ENCODE results near the gene CPB2. TPM values are rescaled to one million over a fixed set of nuclear protein-coding genes. Genes with fewer than 3 reads are reported as not detected.

The CPB2 gene
- total RNA-seq, 1 donor: not detected

GRCh38 chr13:46149272-46150133 is 44.7 kb upstream of the CPB2 start:
- H3K27ac ChIP-seq (ENCODE audit: low read depth, low read length): no peak overlapping the region
- no peaks in the 10 kb centered on the region for H4K20me1 ChIP-seq (ENCODE audit: insufficient read depth, low read length)
- DNase-seq (ENCODE audit: insufficient read length, low spot score, missing footprints): no peak
- H3K36me3 ChIP-seq (ENCODE audit: insufficient read depth, low read length): no peaks in the 10 kb centered on the region
- no peaks in the 10 kb centered on the region for H3K9me3 ChIP-seq (ENCODE audit: low read depth, low read length)
- H3K4me1 ChIP-seq (ENCODE audit: insufficient read depth, low read length): no peaks in the 10 kb centered on the region
- H3K79me2 ChIP-seq (ENCODE audit: insufficient read depth, low read length): no peaks in the 10 kb centered on the region
- H2AFZ ChIP-seq (ENCODE audit: low read length): no peak overlapping the region
- no peak for TF ChIP-seq CTCF (IDR thresholded peaks at IDR 0.05; ENCODE audit: extremely low read depth, low read depth, low read length)
- H3K4me2 ChIP-seq (ENCODE audit: insufficient read depth, low read length): no peak overlapping the region
- H3K27me3 ChIP-seq (ENCODE audit: insufficient read depth, low read length): peaks cover 26% of the 10 kb centered on the region
- H3K4me3 ChIP-seq (ENCODE audit: insufficient read depth, low read length): no peak overlapping the region

- Histone ChIP-seq H3K9me3 (ENCODE audit: low read depth, low read length) (no peaks in the 10 kb centered on the region), H4K20me1 (ENCODE audit: insufficient read depth, low read length) (no peaks in the 10 kb centered on the region), H3K4me2 (ENCODE audit: insufficient read depth, low read length) (no peak overlapping the region), H3K4me1 (ENCODE audit: insufficient read depth, low read length) (no peaks in the 10 kb centered on the region), H3K79me2 (ENCODE audit: insufficient read depth, low read length) (no peaks in the 10 kb centered on the region), H2AFZ (ENCODE audit: low read length) (no peak overlapping the region), H3K36me3 (ENCODE audit: insufficient read depth, low read length) (no peaks in the 10 kb centered on the region), H3K27me3 (ENCODE audit: insufficient read depth, low read length) (peaks cover 32% of the 10 kb centered on the region), H3K4me3 (ENCODE audit: insufficient read depth, low read length) (no peak overlapping the region), H3K27ac (ENCODE audit: low read depth, low read length) (no peak overlapping the region)
- peak; percentile 43 for TF ChIP-seq CTCF (IDR thresholded peaks at IDR 0.05; ENCODE audit: extremely low read depth, low read depth, low read length)
- no peak for DNase-seq (ENCODE audit: insufficient read length, low spot score, missing footprints)
Observed at GRCh38 chr13:46146898-46147297, 42.1 kb upstream of the CPB2 start.

- H3K27me3 ChIP-seq (ENCODE audit: insufficient read depth, low read length): peaks cover 28% of the 10 kb centered on the region
- no peak for TF ChIP-seq CTCF (IDR thresholded peaks at IDR 0.05; ENCODE audit: extremely low read depth, low read depth, low read length)
- H3K9me3 ChIP-seq (ENCODE audit: low read depth, low read length): no peaks in the 10 kb centered on the region
- no peak overlapping the region for H2AFZ ChIP-seq (ENCODE audit: low read length)
- H3K79me2 ChIP-seq (ENCODE audit: insufficient read depth, low read length): no peaks in the 10 kb centered on the region
- H3K4me2 ChIP-seq (ENCODE audit: insufficient read depth, low read length): no peak overlapping the region
- no peaks in the 10 kb centered on the region for H3K4me1 ChIP-seq (ENCODE audit: insufficient read depth, low read length)
- no peaks in the 10 kb centered on the region for H3K36me3 ChIP-seq (ENCODE audit: insufficient read depth, low read length)
- no peak overlapping the region for H3K4me3 ChIP-seq (ENCODE audit: insufficient read depth, low read length)
- no peaks in the 10 kb centered on the region for H4K20me1 ChIP-seq (ENCODE audit: insufficient read depth, low read length)
- no peak for DNase-seq (ENCODE audit: insufficient read length, low spot score, missing footprints)
- H3K27ac ChIP-seq (ENCODE audit: low read depth, low read length): no peak overlapping the region
Observed at GRCh38 chr13:46145950-46146349, 41.1 kb upstream of the CPB2 start.

- no peaks in the 10 kb centered on the region for H3K4me1 ChIP-seq (ENCODE audit: insufficient read depth, low read length)
Observed at GRCh38 chr13:46145135-46145534, 40.3 kb upstream of the CPB2 start.

More at GRCh38 chr13:46145135-46145534, 40.3 kb upstream of the CPB2 start:
- H3K4me2 ChIP-seq (ENCODE audit: insufficient read depth, low read length): no peak overlapping the region
- no peak overlapping the region for H3K27ac ChIP-seq (ENCODE audit: low read depth, low read length)
- DNase-seq (ENCODE audit: insufficient read length, low spot score, missing footprints): no peak
- H3K79me2 ChIP-seq (ENCODE audit: insufficient read depth, low read length): no peaks in the 10 kb centered on the region
- H4K20me1 ChIP-seq (ENCODE audit: insufficient read depth, low read length): no peaks in the 10 kb centered on the region
- H3K27me3 ChIP-seq (ENCODE audit: insufficient read depth, low read length): peaks cover 28% of the 10 kb centered on the region
- no peak for TF ChIP-seq CTCF (IDR thresholded peaks at IDR 0.05; ENCODE audit: extremely low read depth, low read depth, low read length)
- no peak overlapping the region for H2AFZ ChIP-seq (ENCODE audit: low read length)
- no peaks in the 10 kb centered on the region for H3K9me3 ChIP-seq (ENCODE audit: low read depth, low read length)
- H3K4me3 ChIP-seq (ENCODE audit: insufficient read depth, low read length): no peak overlapping the region
- no peaks in the 10 kb centered on the region for H3K36me3 ChIP-seq (ENCODE audit: insufficient read depth, low read length)

Measured in osteoblast (primary cell).